Measurements from ENCODE around the gene ROBO1.

DNA sequence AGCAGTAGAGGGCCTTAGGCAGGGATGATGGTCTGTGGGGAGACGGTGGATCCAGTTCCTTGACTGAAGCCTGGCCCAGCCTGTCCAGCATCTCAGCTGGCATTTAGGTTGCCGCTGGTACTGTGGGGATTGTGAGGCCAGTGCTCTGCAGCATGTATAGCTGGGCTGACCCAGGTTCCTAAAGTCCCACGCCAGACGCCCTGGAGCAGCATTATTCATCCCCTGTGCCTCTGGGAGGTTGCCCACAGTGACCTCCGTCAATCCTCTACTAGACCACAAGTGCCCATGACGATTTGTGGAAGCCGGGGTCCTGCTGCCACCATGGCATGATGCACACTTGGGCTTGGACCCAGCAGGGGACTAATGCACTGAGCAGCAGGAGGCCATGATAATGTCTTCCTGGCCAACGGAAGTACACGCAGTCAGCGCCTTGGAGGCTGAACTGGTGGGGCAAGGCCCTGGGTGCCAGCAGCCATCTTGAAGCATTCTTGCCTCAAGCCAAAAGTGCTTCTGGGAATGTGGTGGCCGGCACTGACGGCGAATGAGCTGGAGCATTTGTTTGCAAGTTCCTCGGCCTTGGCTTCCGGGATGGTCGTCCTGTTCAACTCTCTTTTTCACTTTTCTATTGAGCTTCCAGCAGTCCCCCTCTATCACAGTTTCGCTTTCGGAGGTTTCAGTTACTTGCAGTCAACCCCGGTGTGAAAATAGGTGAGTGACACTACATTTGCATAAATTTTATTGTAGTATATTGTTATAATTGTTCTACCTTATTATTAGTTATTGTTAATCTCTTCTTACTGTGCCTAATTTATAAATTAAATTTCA lies 949.4 kb downstream of the ROBO1 start:
- TF ChIP-seq, protein P1, sequence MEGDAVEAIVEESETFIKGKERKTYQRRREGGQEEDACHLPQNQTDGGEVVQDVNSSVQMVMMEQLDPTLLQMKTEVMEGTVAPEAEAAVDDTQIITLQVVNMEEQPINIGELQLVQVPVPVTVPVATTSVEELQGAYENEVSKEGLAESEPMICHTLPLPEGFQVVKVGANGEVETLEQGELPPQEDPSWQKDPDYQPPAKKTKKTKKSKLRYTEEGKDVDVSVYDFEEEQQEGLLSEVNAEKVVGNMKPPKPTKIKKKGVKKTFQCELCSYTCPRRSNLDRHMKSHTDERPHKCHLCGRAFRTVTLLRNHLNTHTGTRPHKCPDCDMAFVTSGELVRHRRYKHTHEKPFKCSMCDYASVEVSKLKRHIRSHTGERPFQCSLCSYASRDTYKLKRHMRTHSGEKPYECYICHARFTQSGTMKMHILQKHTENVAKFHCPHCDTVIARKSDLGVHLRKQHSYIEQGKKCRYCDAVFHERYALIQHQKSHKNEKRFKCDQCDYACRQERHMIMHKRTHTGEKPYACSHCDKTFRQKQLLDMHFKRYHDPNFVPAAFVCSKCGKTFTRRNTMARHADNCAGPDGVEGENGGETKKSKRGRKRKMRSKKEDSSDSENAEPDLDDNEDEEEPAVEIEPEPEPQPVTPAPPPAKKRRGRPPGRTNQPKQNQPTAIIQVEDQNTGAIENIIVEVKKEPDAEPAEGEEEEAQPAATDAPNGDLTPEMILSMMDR (IDR thresholded peaks at IDR 0.05; ENCODE audit: low read depth, low read length, missing input control), result no peak
- TF ChIP-seq FOXA1 (IDR thresholded peaks at IDR 0.05) (no peak), TAF1 (conservative IDR thresholded peaks at IDR 0.05) (no peak), GABPA (IDR thresholded peaks at IDR 0.05 in 1 of 2, conservative IDR thresholded peaks at IDR 0.05 in 1 of 2) (no peak), RAD21 (IDR thresholded peaks at IDR 0.05) (no peak), SP1 (IDR thresholded peaks at IDR 0.05) (no peak)
- TF ChIP-seq, protein P2, sequence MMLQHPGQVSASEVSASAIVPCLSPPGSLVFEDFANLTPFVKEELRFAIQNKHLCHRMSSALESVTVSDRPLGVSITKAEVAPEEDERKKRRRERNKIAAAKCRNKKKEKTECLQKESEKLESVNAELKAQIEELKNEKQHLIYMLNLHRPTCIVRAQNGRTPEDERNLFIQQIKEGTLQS (IDR thresholded peaks at IDR 0.05), result no peak
- TF ChIP-seq, protein P3, sequence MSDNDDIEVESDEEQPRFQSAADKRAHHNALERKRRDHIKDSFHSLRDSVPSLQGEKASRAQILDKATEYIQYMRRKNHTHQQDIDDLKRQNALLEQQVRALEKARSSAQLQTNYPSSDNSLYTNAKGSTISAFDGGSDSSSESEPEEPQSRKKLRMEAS (IDR thresholded peaks at IDR 0.05), result no peak
